Kidney (tissue), 14 donors: ENCODE data around the gene PIEZO2. TPM values are rescaled to one million over a fixed set of nuclear protein-coding genes. Genes with fewer than 3 reads are reported as not detected.

ENCODE experiments used
- DNase-seq, 5 donors: peaks; one replicate each; pipeline ENCODE4 v3.0.0-alpha.2; 2013 to 2020
- FAIRE-seq: peaks from 2 replicates; lab custom pipeline; 2012; peaks lifted over from hg19 to GRCh38; lab: Jason Lieb, UNC
- H3K27ac ChIP-seq, 2 donors: one replicate each; pipeline ENCODE4 v1.7.0; 2013; ENCODE audit warnings: low read depth in 2 of 2, low read length in 2 of 2, inconsistent platforms in 1 of 2
- H3K27me3 ChIP-seq: one replicate; pipeline ENCODE4 v1.7.1; 2013; ENCODE audit warnings: low read length, inconsistent platforms; ENCODE audit not compliant: control insufficient read depth, insufficient read depth
- H3K36me3 ChIP-seq, 3 donors: one replicate each; pipeline versions ENCODE4 v1.7.0 to v1.7.1; 2013; ENCODE audit warnings: low read length in 3 of 3, control low read depth in 1 of 3, inconsistent platforms in 1 of 3; ENCODE audit not compliant: insufficient read depth in 3 of 3, control insufficient read depth in 2 of 3
- H3K4me1 ChIP-seq, 3 donors: one replicate each; pipeline versions ENCODE4 v1.7.0 to v1.7.1; 2013; ENCODE audit warnings: low read length in 3 of 3, inconsistent platforms in 1 of 3, low read depth in 1 of 3; ENCODE audit not compliant: control insufficient read depth in 2 of 3, insufficient read depth in 2 of 3
- H3K4me3 ChIP-seq, 3 donors: one replicate each; pipeline versions ENCODE4 v1.7.0 to v1.8.1; 2013; ENCODE audit warnings: low read length in 3 of 3, control low read depth in 1 of 3, inconsistent platforms in 1 of 3
- H3K9ac ChIP-seq, 3 donors: one replicate each; pipeline versions ENCODE4 v1.7.0 to v1.7.1; 2013; ENCODE audit warnings: low read length in 3 of 3, control low read depth in 1 of 3, inconsistent platforms in 1 of 3
- H3K9me3 ChIP-seq, 3 donors: one replicate each; pipeline versions ENCODE4 v1.7.0 to v1.7.1; 2013; ENCODE audit warnings: low read length in 3 of 3, control low read depth in 1 of 3, inconsistent platforms in 1 of 3; ENCODE audit not compliant: control insufficient read depth in 2 of 3, insufficient read depth in 1 of 3
- intact Hi-C: fragments of 100-400 bp; cut with DNase I; formaldehyde crosslinking; loops from one replicate; pipeline ENCODE4 v1.11.1; 2022
- polyA plus RNA-seq: library from polyadenylated mRNA; stranded (reverse); fragments of 350-450 nt; fragmentation: Illumina TruSeq; extraction: RNeasy Lipid Tissue Mini Kit (QIAGEN cat#74804); gene quantifications from one replicate; pipeline ENCODE4 v1.2.3, GENCODE V29; 2014; ENCODE audit warnings: low read depth, low replicate concordance; ENCODE audit not compliant: insufficient read depth
- total RNA-seq: library from RNA; stranded (reverse); fragmentation: NEBNext Ultra II Directional; extraction: Animal tissue kit (Norgen Biotek cat#: 25700); gene quantifications from one replicate; pipeline ENCODE4 v1.2.1, GENCODE V29; 2021
- TF ChIP-seq, protein P1 (sequence below): IDR thresholded peaks from 3 replicates; pipeline ENCODE4 v1.5.1; 2012; ENCODE audit warnings: mild to moderate bottlenecking, moderate library complexity, borderline replicate concordance; ENCODE audit not compliant: insufficient read depth; ENCODE audit errors: extremely low read depth
- donor health status: control.
- donor health status: control.
- donor health status: control.
- donor health status: control.
- donor health status: control.
- donor health status: DM: yes; HTN: yes; CAD: no.
- donor health status: Normal renal cell carcinoma (clear cell type).

Gene PIEZO2
- total and polyA plus RNA-seq, 2 donors from 2014 or later = 1.1 to 4.1 TPM

DNA sequence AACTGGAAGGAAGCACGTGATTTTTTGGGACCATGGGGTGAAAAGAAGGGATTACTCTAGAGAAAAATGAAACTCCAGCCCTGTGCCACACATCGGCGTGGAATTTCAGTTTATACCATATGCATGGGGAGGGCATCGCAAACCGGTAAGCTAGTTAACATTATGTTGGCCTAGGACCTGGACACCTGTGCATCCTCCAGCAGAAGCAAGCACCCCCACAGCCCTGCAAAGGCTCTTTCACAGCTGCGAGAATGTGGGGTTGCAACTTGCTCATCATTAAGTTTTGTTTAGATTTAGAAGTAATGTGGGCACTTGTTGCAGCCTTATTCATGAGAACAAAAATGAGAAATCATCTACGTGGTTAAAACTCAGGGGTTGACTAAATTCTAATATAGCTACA is 299.2 kb downstream of the PIEZO2 start:
- intact Hi-C loops = loop anchor here (10.0 kb wide), 1 partner anchor 195 kb away; no protein-coding TSS in a partner anchor
- TF ChIP-seq, protein P1, sequence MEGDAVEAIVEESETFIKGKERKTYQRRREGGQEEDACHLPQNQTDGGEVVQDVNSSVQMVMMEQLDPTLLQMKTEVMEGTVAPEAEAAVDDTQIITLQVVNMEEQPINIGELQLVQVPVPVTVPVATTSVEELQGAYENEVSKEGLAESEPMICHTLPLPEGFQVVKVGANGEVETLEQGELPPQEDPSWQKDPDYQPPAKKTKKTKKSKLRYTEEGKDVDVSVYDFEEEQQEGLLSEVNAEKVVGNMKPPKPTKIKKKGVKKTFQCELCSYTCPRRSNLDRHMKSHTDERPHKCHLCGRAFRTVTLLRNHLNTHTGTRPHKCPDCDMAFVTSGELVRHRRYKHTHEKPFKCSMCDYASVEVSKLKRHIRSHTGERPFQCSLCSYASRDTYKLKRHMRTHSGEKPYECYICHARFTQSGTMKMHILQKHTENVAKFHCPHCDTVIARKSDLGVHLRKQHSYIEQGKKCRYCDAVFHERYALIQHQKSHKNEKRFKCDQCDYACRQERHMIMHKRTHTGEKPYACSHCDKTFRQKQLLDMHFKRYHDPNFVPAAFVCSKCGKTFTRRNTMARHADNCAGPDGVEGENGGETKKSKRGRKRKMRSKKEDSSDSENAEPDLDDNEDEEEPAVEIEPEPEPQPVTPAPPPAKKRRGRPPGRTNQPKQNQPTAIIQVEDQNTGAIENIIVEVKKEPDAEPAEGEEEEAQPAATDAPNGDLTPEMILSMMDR = no peak

DNA sequence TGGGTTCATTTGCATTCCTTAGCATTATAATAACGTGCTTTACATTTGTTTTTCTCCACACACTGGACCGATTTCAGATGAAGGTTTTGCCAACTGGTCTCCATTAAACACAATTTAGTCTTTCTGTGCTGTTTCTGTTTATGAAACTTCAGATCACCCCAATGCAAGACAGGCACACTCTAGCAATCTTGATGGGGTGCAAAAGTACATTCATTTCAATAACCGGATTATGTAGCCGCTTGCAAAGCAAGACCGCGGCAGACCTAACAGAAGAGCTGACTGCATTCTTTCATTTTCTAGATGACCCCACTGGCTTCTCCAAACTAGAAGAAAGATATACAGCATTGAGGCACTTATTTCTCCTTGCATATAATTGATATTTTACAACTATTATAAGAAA is 301.5 kb downstream of the PIEZO2 start:
- DNase-seq = no peak
- Histone ChIP-seq H3K4me3 (no peak overlapping the region), H3K36me3 (no peaks in the 10 kb centered on the region), H3K27ac (no peak overlapping the region), H3K9me3 (no peaks in the 10 kb centered on the region), H3K27me3 (no peaks in the 10 kb centered on the region), H3K4me1 (no peaks in the 10 kb centered on the region), H3K9ac (no peak overlapping the region)
- intact Hi-C loops = no loop called here
- TF ChIP-seq, protein P1 = no peak
- no peak for FAIRE-seq

More for the DNA sequence above, 299.2 kb downstream of the PIEZO2 start:
- H3K27ac ChIP-seq = no peak overlapping the region
- no peak overlapping the region for H3K9ac ChIP-seq
- H3K4me1 ChIP-seq = no peaks in the 10 kb centered on the region
- H3K4me3 ChIP-seq = no peak overlapping the region
- no peak for DNase-seq
- no peaks in the 10 kb centered on the region for H3K27me3 ChIP-seq
- no peaks in the 10 kb centered on the region for H3K36me3 ChIP-seq
- H3K9me3 ChIP-seq = no peaks in the 10 kb centered on the region
- no peak for FAIRE-seq

DNA sequence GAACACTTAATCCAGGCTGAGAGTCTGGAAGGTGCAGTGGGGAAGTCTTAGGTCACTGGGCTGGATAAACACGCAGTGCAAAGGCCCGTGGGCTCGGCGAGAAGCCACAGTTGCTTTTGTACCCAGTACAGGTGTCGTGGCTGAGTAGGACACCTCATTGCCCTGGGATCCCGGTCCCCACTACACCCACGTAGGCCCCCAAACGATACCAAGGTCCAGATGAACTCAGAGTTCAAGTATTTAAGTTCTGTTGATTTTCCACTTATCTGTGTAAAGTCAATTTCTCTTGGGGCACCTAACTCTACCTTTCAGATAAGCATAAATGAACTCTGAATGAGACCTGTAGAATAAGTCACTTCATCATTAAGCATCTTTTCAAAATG is 302.0 kb downstream of the PIEZO2 start:
- H3K4me1 ChIP-seq = no peaks in the 10 kb centered on the region

More for the DNA sequence above, 302.0 kb downstream of the PIEZO2 start:
- Histone ChIP-seq H3K27ac (no peak overlapping the region), H3K9me3 (no peaks in the 10 kb centered on the region), H3K36me3 (no peaks in the 10 kb centered on the region), H3K4me3 (no peak overlapping the region), H3K9ac (no peak overlapping the region), H3K27me3 (no peaks in the 10 kb centered on the region)
- TF ChIP-seq, protein P1 = no peak
- no peak for FAIRE-seq
- intact Hi-C loops = no loop called here
- no peak for DNase-seq
